GM18951 (cell line): ENCODE measurements around the gene HOXD11.

Experiments used
- POLR2A ChIP-seq: IDR thresholded peaks from 4 replicates; pipeline ENCODE4 v1.6.1; 2011; ENCODE audit warnings: mild to moderate bottlenecking; ENCODE audit not compliant: insufficient read length, insufficient read depth; ENCODE audit errors: extremely low read depth
- in situ Hi-C: fragments of 300-500 bp; cut with MboI; formaldehyde crosslinking; loops from one replicate; pipeline ENCODE4 v1.12.0; 2022; ENCODE audit warnings: low sequenced_read_pairs, mixed read lengths, inconsistent platforms; ENCODE audit not compliant: unreplicated experiment

Gene HOXD11

DNA sequence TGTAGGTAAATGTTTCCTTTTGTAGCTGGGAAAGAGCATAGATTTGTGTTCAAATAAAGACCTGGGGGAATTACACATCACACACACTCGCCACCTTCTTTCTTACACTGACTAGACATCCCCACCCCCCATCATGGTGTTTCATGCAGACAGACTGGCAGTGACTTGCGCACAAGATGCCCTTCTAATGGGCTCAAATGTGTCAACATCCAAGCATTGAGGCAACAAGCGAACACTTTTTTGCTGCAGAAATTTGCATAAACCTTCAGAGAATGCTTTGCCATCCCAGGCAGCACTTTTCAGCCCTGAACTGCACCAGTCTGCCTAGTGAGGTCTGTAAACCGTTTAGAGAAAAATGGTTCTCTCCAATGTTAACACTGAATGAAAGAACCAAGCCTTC lies 27.0 kb downstream of the HOXD11 start:
- in situ Hi-C loops = no loop called here
- TF ChIP-seq POLR2A = no peak

DNA sequence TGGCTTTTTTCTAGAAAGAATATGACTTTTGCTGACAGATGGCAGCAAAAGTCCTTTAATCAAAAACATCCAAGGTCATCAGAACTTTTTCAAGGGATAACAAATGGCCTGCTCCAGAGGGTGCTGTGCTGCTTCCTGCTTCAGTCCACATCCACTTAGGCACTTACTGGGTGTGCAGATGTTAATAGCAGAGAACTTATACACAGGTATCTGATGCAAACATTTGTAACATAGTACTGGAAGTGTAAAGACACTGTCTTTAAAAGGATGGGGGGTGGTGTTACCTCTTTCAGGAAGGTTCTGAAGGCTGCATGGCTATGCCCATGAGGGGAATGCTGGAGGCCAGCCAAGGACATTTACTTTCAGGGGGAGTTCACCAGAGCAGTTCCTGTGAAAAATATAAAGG lies 28.0 kb downstream of the HOXD11 start:
- in situ Hi-C loops = no loop called here
- no peak for TF ChIP-seq POLR2A

DNA sequence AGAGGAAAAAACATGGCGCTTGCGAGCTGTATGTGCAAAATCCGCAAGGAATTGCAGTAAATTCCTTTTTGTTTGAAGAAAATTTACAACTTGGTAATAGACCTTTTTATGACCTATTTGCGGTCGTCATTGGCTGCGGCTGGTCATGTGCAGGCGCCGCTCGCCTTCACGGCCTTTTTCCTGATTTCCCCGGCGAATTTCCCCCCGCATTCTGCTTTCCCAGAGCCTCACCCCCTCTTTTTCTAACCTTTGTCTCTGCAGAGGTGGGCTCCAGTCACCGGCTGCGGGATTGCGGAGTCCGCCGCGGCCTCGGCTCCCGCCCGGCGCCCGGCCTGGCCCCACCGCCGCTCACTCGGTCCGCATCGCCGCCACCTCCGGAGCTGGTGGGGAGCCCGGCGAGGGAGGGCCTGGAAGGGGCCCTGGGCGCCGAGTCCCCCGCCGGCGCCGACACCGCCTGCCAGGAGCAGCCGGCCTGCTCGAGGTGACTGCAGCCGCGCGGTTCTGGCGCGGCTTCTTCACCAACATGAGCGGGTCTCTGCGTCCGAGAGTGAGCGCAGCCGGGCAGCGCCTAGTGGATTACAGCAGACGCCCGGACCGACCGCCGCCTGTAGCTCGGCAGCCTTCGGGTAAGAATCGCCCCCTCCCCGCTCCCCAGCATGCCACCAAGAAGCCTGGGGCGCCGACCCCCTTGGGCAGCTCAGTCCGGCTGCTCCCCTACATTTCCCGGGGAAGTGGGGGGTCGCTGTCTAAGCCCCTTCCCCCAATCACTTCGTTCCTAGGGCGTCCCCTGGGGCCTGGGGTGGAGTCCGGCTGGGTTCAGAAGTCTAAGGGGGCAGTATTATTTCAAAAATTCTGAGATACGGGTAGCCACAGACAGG lies 29.5 kb downstream of the HOXD11 start:
- no peak for TF ChIP-seq POLR2A
- in situ Hi-C loops = no loop called here

DNA sequence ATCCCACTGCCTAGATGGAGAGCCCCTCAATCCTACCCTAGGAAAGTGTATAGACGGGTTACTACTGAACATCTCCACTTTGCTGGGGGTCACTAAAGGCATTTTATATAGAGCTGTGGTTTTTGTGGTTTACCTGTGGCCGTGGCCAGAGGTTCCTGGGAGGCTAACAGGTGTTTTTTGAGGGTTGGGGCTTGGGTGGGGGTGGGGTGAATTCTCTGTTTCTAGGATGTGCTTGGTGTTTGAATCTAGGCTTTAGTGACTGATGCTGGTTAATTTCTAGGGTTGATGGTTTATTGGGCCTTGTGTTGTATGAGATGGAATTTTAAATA lies 30.1 kb downstream of the HOXD11 start:
- TF ChIP-seq POLR2A = no peak
- in situ Hi-C loops = no loop called here

DNA sequence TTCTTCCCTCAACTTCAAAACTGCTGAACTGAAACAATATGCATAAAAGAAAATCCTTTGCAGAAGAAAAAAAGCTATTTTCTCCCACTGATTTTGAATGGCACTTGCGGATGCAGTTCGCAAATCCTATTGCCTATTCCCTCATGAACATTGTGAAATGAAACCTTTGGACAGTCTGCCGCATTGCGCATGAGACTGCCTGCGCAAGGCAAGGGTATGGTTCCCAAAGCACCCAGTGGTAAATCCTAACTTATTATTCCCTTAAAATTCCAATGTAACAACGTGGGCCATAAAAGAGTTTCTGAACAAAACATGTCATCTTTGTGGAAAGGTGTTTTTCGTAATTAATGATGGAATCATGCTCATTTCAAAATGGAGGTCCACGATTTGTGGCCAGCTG lies 30.8 kb downstream of the HOXD11 start:
- no peak for TF ChIP-seq POLR2A
- in situ Hi-C loops = no loop called here

DNA sequence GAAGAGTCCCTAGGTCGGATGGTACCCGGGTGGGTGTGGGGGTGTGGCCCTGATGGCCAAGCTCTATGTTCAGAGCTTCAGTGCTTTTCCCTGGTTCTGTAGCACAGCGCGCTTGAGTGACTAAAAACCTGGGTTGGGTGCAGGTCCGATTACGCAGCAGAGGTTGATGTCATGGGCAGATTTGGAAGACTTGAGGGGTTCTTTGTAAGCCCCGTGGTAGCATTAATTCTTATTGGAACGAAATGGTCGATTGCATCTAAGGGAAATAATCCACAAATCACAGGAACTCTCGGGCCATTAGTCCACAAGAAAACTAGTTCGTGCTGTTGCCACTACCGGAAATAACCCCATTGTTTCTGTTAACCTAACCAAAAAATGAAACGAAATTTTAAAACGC lies 31.4 kb downstream of the HOXD11 start:
- no peak for TF ChIP-seq POLR2A
- in situ Hi-C loops = no loop called here

DNA sequence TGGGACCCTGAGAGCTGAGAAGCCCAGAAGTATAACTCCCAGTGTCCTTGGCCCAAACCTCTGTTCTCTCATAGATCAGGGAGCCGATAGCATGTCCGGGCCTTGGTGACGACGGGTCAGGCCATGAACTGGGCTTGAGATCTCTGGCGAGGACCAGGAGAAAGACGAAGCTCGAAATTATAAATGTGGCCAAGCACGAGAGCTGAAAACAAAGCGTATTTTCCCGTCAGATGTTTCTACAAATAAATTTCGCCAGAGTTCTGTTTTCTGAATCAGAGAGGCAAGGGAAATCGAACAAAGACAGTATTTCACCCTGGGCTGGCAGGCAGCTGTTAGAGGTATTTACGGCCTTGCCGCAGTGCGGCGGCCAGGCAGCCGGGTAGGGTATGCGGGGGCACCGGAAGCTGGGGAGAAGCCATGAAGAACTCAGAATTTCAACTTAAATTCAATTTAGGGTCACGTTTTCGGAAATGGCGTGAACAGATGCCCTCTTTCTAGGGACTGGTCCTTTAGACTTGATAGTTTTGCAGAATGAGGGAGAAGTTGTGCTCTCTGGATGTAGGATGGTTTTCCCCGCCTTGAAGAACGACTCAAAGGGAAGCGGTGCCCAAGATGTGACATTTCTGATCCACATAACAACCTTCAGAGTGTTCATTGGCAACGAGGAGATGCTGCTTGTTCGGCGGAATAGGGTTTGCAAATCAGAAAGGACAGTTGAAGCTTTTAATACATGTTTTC lies 32.0 kb downstream of the HOXD11 start:
- in situ Hi-C loops = no loop called here
- no peak for TF ChIP-seq POLR2A

DNA sequence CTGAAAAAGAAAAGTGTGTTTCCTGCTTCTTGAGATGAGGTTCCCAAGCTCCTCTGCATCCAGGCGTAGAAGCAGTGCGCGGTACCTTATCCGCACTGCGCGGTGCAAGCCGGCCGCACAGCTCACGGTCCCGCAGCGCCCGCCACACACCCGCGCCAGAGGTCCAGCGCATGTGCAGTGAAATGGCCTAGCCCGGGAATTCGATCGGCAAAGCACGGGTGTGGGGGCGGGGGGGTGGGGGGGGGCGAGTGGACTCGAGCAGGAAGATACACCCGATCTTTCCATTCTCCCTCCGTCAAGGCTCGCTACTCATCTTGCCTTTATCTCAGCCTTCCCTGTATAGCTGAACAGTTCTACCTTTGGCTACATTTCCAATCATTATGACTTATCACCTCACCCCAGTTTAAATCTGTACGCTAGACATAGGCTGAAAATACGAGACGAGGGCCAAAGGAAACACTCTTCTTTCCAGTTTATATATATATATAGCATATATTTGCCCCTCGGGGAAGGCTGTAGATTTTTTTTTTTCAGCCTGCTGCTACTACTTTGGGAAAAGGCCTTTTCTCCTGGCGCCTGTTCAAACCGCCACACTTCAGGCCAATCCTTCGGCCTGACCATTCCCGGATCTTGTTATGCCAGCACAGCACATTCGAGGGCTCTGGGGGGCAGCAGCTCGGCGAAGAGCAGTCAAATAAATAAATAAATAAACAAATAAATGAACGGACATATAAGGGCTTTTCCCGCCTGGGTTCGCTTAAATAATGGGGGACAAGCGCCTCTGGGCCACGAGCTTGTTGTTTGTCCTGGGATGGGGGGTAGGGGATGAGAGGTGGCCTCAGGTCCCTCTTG lies 32.8 kb downstream of the HOXD11 start:
- TF ChIP-seq POLR2A = no peak
- in situ Hi-C loops = loop anchor here (10.0 kb wide), 2 partner anchors 315 to 415 kb away; no protein-coding TSS in a partner anchor

DNA sequence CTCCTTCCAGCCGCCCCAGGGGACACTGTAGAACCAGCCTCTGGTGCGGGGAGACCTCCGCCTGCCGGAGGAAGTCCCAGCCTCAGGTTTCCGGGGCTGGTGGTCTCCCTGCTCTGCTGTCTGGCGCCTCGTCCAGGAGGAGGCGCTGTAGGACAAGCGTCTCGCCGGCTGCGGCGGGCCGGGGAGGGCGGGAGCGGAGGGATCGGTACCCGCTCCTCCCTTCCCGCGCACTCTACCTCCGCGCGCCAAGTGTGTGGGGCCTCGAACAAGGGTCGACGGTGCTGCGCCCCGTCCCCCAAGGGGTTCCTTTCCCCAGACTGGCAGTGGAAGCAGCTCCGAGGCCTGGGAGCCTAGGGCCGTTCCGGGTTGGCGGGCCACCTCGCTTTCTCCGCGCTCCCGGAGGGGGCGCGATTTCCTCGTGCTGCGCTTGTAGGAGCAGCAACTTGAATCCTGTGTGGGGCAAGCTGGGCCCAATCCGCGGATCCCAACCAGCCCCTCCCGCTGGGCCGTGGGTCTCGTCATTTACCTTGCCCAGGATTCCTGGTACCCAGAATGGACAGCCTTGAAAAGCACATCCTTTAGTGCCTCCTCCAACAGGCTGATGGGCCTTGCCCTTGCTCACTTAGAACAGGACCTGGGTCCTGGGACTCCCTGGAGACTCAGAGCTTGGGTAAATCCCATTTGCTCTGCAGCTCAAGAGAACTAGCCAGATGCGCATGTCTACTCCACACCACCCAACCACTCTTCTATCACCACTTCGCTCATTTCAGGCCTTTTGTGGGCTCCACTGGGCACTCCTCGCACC lies 33.6 kb downstream of the HOXD11 start:
- no peak for TF ChIP-seq POLR2A

DNA sequence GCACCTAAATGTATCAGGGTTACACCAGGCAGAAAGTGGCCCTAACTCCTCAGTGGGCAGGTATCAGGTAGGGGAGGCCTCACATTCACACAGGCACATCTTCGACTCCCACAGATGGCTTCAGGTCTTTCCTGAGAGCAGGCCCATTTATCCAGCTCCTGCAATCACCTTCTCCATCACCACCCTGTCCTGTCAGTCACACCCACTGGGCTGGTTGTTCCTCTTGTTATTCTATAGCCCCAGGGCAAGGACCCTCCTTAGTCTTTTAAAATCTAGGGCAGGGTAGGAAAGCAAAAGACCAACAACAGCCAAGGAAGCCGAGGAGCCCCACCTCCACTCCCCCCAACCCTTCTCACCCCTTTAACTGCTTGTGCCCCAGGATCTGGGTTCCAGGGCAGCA lies 35.2 kb downstream of the HOXD11 start:
- in situ Hi-C loops = loop anchor here (10.0 kb wide), 2 partner anchors 313 to 413 kb away; no protein-coding TSS in a partner anchor
- TF ChIP-seq POLR2A = no peak

More for the DNA sequence above, 33.6 kb downstream of the HOXD11 start:
- in situ Hi-C loops = loop anchor here (10.0 kb wide), 2 partner anchors 314 to 414 kb away; no protein-coding TSS in a partner anchor

DNA sequence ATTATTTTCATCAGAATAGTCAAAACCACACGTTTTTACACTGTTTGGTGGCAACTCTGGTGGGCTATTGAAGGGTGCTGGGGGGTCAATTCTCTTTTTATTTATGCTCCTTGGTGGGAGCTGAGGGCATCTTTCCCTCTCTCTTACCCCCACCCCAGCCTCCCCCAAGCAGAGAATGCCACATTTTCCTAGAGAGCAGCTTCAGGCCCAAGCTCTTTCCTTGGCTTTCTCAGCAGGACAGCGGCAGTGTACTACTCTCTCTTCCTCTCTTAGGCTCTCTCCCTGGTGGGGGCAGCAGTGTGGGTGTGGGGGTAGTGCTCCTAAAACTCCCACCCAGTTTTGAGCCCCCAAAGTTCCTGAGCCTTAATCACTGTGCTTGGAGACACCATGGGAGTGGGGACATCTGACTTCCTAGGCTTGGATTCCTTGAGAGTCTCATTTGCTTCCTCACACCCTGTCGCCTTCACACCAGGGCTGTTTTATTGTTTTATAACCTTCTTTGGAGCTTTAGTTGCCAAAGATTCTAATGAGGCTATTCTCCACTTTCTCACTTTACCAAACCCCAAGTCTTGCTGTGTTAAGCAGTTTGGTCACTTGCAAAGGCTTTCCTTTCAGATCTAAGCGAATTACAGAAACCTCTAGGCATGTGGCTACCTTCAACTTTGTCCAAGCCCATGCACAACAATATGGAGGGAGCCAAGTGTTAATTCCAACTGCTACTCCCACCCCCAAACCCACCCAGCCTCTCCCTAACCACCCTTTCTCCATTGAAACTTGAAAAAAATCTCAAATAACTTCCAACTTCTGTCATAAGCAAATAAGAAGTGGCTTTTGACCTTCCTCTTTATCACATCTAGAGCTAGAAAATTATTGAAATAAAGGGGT lies 38.2 kb downstream of the HOXD11 start:
- TF ChIP-seq POLR2A = no peak
- in situ Hi-C loops = loop anchor here (10.0 kb wide), 2 partner anchors 309 to 409 kb away; no protein-coding TSS in a partner anchor
